HepG2 (cell line): ENCODE results near the gene FAM110A. TPM values are rescaled to one million over a fixed set of nuclear protein-coding genes. Genes with fewer than 3 reads are reported as not detected.

Source experiments
- ATAC-seq: fragments of 200-7000 bp; cut with Tn5 transposase; 3 replicates; pipeline ENCODE4 v1.9.1; 2020; ENCODE audit warnings: mild to moderate bottlenecking, moderate library complexity
- BruUV-seq: library from RNA; stranded (reverse); fragments of 400-500 nt; replicated peaks from 2 replicates; lab custom pipeline; 2021; lab: Mats Ljungman, UMichigan
- CTCF ChIA-PET: fragments of 300-600 bp; formaldehyde crosslinking; extraction: SDS; loops from one replicate; lab custom pipeline; 2021; ENCODE audit warnings: low total read pairs, inconsistent platforms, low intra/inter-chr PET ratio; lab: Yijun Ruan, JAX
- POLR2A ChIA-PET: fragments of 350-600 bp; sonication (Branson Sonifier 250); formaldehyde crosslinking; loops from one replicate; lab custom pipeline; 2020; ENCODE audit warnings: antibody characterized with exemption, inconsistent platforms; lab: Yijun Ruan, JAX
- DNase-seq: peaks from one replicate; pipeline ENCODE4 v3.0.0-alpha.2; 2015; ENCODE audit warnings: low spot score
- FAIRE-seq: peaks from 3 replicates; lab custom pipeline; 2011; peaks lifted over from hg19 to GRCh38; lab: Jason Lieb, UNC
- H2AFZ ChIP-seq: one replicate; pipeline ENCODE4 v1.6.1; 2011; ENCODE audit warnings: low read length, inconsistent platforms
- H3K27ac ChIP-seq: fragments of 300-600 bp; 3 replicates; pipeline ENCODE4 v1.8.0; 2011; ENCODE audit warnings: mixed run types, mild to moderate bottlenecking, mixed read lengths, low read length, inconsistent platforms; ENCODE audit not compliant: insufficient read depth; ENCODE audit errors: extremely low read length
- H3K27me3 ChIP-seq, 2 experiments: fragments of 200-600 bp in 1 of 2; 2 replicates in 1 of 2; 3 replicates in 1 of 2; pipeline versions ENCODE4 v1.6.0 to v1.8.0; 2011; ENCODE audit warnings: low read length in 2 of 2, mild to moderate bottlenecking in 2 of 2, moderate library complexity in 2 of 2, inconsistent platforms in 1 of 2; ENCODE audit not compliant: insufficient read depth in 2 of 2, control insufficient read depth in 1 of 2
- H3K36me3 ChIP-seq, 2 experiments: fragments of 200-600 bp in 1 of 2; replicated peaks in 1 of 2; 2 replicates in 1 of 2; 3 replicates in 1 of 2; pipeline versions ENCODE4 v1.5.1 to v1.8.0; 2011; ENCODE audit warnings: low read length in 2 of 2, inconsistent platforms in 1 of 2; ENCODE audit not compliant: insufficient read depth in 2 of 2, control insufficient read depth in 1 of 2
- H3K4me1 ChIP-seq: 2 replicates; pipeline ENCODE4 v1.5.1; 2012; ENCODE audit warnings: low read length, inconsistent platforms; ENCODE audit not compliant: insufficient read depth
- H3K4me2 ChIP-seq: 2 replicates; pipeline ENCODE4 v1.6.0; 2011; ENCODE audit warnings: low read depth, low read length, inconsistent platforms
- H3K4me3 ChIP-seq, 3 experiments: fragments of 200-600 bp in 1 of 3; sonication (generic), shearing (Covaris generic) in 1 of 3; replicated peaks in 1 of 3; 2 replicates each; pipeline ENCODE4 v1.5.1; 2011 to 2016; ENCODE audit warnings: low read length in 3 of 3, inconsistent platforms in 2 of 3, low read depth in 2 of 3, mild to moderate bottlenecking in 2 of 3, control low read depth in 1 of 3, mixed read lengths in 1 of 3; ENCODE audit not compliant: insufficient read depth in 1 of 3
- H3K79me2 ChIP-seq: one replicate; pipeline ENCODE4 v1.6.1; 2011; ENCODE audit warnings: low read length, inconsistent platforms; ENCODE audit not compliant: insufficient read depth
- H3K9ac ChIP-seq: 2 replicates; pipeline ENCODE4 v1.6.0; 2011; ENCODE audit warnings: mild to moderate bottlenecking, low read depth, low read length, inconsistent platforms; ENCODE audit not compliant: insufficient read depth
- H3K9me3 ChIP-seq: 2 replicates; pipeline ENCODE4 v1.5.1; 2012; ENCODE audit warnings: mild to moderate bottlenecking, low read length
- H4K20me1 ChIP-seq: 2 replicates; pipeline ENCODE4 v1.6.0; 2011; ENCODE audit warnings: inconsistent platforms, mild to moderate bottlenecking, low read length, moderate library complexity; ENCODE audit not compliant: insufficient read depth
- HNRNPLL ChIP-seq: fragments of 200-400 bp; formaldehyde crosslinking; IDR thresholded peaks from 2 replicates; pipeline ENCODE4 v1.6.1; 2017; ENCODE audit warnings: mild to moderate bottlenecking, low read depth, low read length; ENCODE audit not compliant: poor library complexity, severe bottlenecking
- HOXA5 ChIP-seq: sonication (generic); formaldehyde crosslinking; IDR thresholded peaks from 2 replicates; pipeline ENCODE4 v1.4.0; 2020; ENCODE audit warnings: missing genetic modification reagents
- HOXA9 ChIP-seq: sonication (generic); formaldehyde crosslinking; IDR thresholded peaks from 2 replicates; pipeline ENCODE4 v1.8.1; 2022; ENCODE audit warnings: missing genetic modification reagents, mild to moderate bottlenecking, moderate library complexity, borderline replicate concordance
- KMT2A ChIP-seq: sonication (generic); formaldehyde crosslinking; IDR thresholded peaks from 2 replicates; pipeline ENCODE4 v1.4.0; 2020; ENCODE audit warnings: missing genetic modification reagents
- NCOA1 ChIP-seq: sonication (generic); formaldehyde crosslinking; IDR thresholded peaks from 2 replicates; pipeline ENCODE4 v1.9.0; 2021; ENCODE audit warnings: missing genetic modification reagents
- NFE2L1 ChIP-seq: sonication (generic); formaldehyde crosslinking; IDR thresholded peaks from 2 replicates; pipeline ENCODE4 v1.4.0; 2020; ENCODE audit warnings: missing genetic modification reagents, mild to moderate bottlenecking, borderline replicate concordance
- NFRKB ChIP-seq: fragments of 450-650 bp; IDR thresholded peaks from 2 replicates; pipeline ENCODE4 v1.6.1; 2017
- SMC3 ChIP-seq: IDR thresholded peaks from 2 replicates; pipeline ENCODE4 v1.6.1; 2011; ENCODE audit warnings: low read length, improper control_type of control experiment
- ZFP62 ChIP-seq: sonication (generic); formaldehyde crosslinking; IDR thresholded peaks from 2 replicates; pipeline ENCODE4 v1.4.0; 2020; ENCODE audit warnings: missing genetic modification reagents
- ZNF12 ChIP-seq: sonication (generic); formaldehyde crosslinking; IDR thresholded peaks from 2 replicates; pipeline ENCODE4 v1.5.0; 2020; ENCODE audit warnings: missing genetic modification reagents
- ZNF235 ChIP-seq: sonication (generic); formaldehyde crosslinking; IDR thresholded peaks from 2 replicates; pipeline ENCODE4 v1.8.1; 2023; ENCODE audit warnings: mild to moderate bottlenecking, missing genetic modification reagents, borderline replicate concordance
- ZNF274 ChIP-seq: sonication (generic); formaldehyde crosslinking; IDR thresholded peaks from 2 replicates; pipeline ENCODE4 v1.5.1; 2020; ENCODE audit warnings: mild to moderate bottlenecking, missing genetic modification reagents
- ZNF496 ChIP-seq: sonication (generic); formaldehyde crosslinking; IDR thresholded peaks from 2 replicates; pipeline ENCODE4 v1.8.1; 2023; ENCODE audit warnings: mild to moderate bottlenecking, moderate library complexity, missing genetic modification reagents; ENCODE audit not compliant: insufficient replicate concordance
- ZNF605 ChIP-seq: sonication (generic); formaldehyde crosslinking; IDR thresholded peaks from 2 replicates; pipeline ENCODE4 v1.8.0; 2022; ENCODE audit warnings: mild to moderate bottlenecking, missing genetic modification reagents
- WGBS: methylation state at CpG from one replicate; pipeline ENCODE4 v1.1.6; 2017; ENCODE audit warnings: low lambda C conversion rate; 5-methylcytosine and 5-hydroxymethylcytosine counted together
- in situ Hi-C: cut with HindIII; loops from 2 replicates; pipeline ENCODE4 v1.10.0; 2017; ENCODE audit warnings: low pct_unique_long_range_greater_than_20kb; ENCODE audit not compliant: extremely low pct_ligation_motif_present
- intact Hi-C: fragments of 100-400 bp; cut with micrococcal nuclease; formaldehyde crosslinking; loops from one replicate; pipeline ENCODE4 v1.10.0; 2022; ENCODE audit not compliant: unreplicated experiment
- polyA plus RNA-seq, 8 experiments: library from polyadenylated mRNA; depleted of rRNA in 3 of 8; stranded (reverse) in 7 of 8; unstranded in 1 of 8; fragments of >200 nt; fragmentation: Illumina TruSeq in 4 of 8; extraction: Trizol in 4 of 8; gene quantifications; 2 replicates each; pipeline versions ENCODE4 v1.2.1 to v1.2.3, GENCODE V29; 2011 to 2016; ENCODE audit warnings: low read depth in 4 of 8, missing spikeins in 1 of 8, mixed read lengths in 1 of 8; ENCODE audit not compliant: insufficient read depth in 1 of 8
- total RNA-seq, 5 experiments: library from RNA; depleted of rRNA; stranded (reverse); fragments of >200 nt; fragmentation: Illumina TruSeq; extraction: Trizol; gene quantifications; 2 replicates each; pipeline ENCODE4 v1.2.3, GENCODE V29; 2016; ENCODE audit warnings: low read depth in 1 of 5
- TF ChIP-seq, protein P1 (sequence below): sonication (generic); formaldehyde crosslinking; IDR thresholded peaks from 2 replicates; pipeline ENCODE4 v1.9.0; 2021; ENCODE audit warnings: missing genetic modification reagents, borderline replicate concordance
- TF ChIP-seq, protein P2 (sequence below): IDR thresholded peaks from 2 replicates; pipeline ENCODE4 v1.4.0; 2020; ENCODE audit warnings: mild to moderate bottlenecking, missing genetic modification reagents

FAM110A gene
- total and polyA plus RNA-seq, 2 of the 13 experiments (the other 11 are each of a cell fraction or from before 2014, with no cell fraction given): 1.9 TPM

DNA sequence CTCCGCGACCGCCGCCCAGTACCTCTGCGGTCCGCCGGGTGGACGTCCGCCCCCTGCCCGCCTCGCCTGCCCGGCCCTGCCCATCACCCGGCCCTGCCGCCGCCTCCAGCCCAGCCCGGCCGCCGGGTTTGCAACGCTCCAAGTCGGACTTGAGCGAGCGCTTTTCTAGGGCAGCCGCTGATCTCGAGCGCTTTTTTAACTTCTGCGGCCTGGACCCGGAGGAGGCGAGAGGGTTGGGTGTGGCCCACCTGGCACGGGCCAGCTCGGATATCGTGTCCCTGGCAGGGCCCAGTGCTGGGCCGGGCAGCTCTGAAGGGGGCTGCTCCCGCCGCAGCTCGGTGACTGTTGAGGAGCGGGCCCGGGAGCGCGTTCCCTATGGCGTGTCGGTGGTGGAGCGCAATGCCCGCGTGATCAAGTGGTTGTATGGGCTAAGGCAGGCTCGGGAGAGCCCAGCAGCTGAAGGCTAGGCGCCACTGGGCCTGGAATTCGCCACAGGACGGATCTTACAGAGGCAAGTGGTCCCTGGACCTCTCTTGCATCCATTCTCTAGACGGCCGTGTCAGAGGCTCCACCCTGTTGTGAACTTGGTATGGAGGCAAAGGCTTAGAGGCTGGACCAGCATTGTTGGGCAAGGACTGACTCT, 11.8 kb downstream of the FAM110A start:
- no peak for FAIRE-seq
- no TSS peak for BruUV-seq
- no peaks in the 10 kb centered on the region for H4K20me1 ChIP-seq
- peaks cover 12% of the 10 kb centered on the region for H3K4me1 ChIP-seq
- ChIA-PET CTCF (no interaction called here), POLR2A (no interaction called here)
- H3K27ac ChIP-seq: no peak overlapping the region
- no peak overlapping the region for H3K4me2 ChIP-seq
- ATAC-seq: no peak
- H3K36me3 ChIP-seq: no peaks in the 10 kb centered on the region
- in situ Hi-C loops: no loop called here
- TF ChIP-seq HOXA9 (CRISPR knock-in tag) (no peak), HOXA5 (no peak), ZNF605 (CRISPR knock-in tag) (no peak), NFE2L1 (CRISPR knock-in tag) (no peak), ZNF12 (CRISPR knock-in tag) (no peak), KMT2A (no peak), ZNF235 (CRISPR knock-in tag) (no peak), SMC3 (no peak), NFRKB (no peak), ZFP62 (CRISPR knock-in tag) (no peak), HNRNPLL (no peak), NCOA1 (CRISPR knock-in tag) (no peak), ZNF496 (no peak), ZNF274 (CRISPR knock-in tag) (no peak)
- TF ChIP-seq, protein P1, sequence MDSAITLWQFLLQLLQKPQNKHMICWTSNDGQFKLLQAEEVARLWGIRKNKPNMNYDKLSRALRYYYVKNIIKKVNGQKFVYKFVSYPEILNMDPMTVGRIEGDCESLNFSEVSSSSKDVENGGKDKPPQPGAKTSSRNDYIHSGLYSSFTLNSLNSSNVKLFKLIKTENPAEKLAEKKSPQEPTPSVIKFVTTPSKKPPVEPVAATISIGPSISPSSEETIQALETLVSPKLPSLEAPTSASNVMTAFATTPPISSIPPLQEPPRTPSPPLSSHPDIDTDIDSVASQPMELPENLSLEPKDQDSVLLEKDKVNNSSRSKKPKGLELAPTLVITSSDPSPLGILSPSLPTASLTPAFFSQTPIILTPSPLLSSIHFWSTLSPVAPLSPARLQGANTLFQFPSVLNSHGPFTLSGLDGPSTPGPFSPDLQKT: no peak
- TF ChIP-seq, protein P2, sequence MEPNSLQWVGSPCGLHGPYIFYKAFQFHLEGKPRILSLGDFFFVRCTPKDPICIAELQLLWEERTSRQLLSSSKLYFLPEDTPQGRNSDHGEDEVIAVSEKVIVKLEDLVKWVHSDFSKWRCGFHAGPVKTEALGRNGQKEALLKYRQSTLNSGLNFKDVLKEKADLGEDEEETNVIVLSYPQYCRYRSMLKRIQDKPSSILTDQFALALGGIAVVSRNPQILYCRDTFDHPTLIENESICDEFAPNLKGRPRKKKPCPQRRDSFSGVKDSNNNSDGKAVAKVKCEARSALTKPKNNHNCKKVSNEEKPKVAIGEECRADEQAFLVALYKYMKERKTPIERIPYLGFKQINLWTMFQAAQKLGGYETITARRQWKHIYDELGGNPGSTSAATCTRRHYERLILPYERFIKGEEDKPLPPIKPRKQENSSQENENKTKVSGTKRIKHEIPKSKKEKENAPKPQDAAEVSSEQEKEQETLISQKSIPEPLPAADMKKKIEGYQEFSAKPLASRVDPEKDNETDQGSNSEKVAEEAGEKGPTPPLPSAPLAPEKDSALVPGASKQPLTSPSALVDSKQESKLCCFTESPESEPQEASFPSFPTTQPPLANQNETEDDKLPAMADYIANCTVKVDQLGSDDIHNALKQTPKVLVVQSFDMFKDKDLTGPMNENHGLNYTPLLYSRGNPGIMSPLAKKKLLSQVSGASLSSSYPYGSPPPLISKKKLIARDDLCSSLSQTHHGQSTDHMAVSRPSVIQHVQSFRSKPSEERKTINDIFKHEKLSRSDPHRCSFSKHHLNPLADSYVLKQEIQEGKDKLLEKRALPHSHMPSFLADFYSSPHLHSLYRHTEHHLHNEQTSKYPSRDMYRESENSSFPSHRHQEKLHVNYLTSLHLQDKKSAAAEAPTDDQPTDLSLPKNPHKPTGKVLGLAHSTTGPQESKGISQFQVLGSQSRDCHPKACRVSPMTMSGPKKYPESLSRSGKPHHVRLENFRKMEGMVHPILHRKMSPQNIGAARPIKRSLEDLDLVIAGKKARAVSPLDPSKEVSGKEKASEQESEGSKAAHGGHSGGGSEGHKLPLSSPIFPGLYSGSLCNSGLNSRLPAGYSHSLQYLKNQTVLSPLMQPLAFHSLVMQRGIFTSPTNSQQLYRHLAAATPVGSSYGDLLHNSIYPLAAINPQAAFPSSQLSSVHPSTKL (CRISPR knock-in tag): no peak
- TF ChIP-seq, all 625 proteins: peak for 0
- no peaks in the 10 kb centered on the region for H3K79me2 ChIP-seq
- intact Hi-C loops: no loop called here
- H3K4me3 ChIP-seq: no peak overlapping the region
- H3K9me3 ChIP-seq: no peaks in the 10 kb centered on the region
- no peak for DNase-seq
- no peaks in the 10 kb centered on the region for H3K27me3 ChIP-seq
- no peak overlapping the region for H2AFZ ChIP-seq
- no peak overlapping the region for H3K9ac ChIP-seq
- 94% methylated on average over 50 of the region's 50 CpGs for WGBS
